ENCODE data around the gene ZNF488.

DNA sequence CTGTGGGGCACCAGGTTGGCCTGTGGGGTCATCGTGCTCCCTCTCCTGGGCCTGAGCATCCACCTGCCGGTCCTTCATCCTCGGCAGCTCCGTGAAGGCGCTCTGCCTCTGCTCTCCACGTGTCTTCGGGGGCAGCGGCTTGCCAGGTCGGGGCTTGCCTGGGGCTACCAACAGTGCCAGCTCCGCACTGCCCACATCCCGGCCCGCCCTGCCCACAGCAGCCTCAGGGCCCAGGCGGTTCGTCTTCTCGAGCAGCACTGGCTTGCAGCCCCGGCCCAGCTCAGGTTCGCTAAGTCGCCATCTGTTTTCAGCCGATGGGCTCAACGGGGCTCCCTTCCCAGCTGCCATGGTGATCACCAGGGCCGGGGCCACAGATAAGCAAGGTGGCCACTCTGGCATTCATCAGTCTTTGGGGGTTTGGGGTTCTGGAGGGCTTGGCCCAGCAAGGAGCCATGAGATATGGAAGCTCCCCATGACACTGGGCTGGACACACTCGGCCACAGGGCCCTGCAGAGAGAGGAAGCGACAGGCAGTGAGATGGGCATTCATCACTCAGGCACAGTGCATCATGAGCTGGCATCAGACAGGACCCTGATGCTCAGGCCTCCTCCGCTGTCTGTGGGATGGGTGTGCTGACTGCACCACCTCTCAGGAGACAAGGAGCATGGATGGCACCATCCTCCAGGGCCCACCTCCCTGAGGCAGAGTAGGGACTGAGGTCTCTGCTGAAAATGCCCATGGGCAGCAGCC, 15.5 kb downstream of the ZNF488 start:
- TF ChIP-seq, protein P1, sequence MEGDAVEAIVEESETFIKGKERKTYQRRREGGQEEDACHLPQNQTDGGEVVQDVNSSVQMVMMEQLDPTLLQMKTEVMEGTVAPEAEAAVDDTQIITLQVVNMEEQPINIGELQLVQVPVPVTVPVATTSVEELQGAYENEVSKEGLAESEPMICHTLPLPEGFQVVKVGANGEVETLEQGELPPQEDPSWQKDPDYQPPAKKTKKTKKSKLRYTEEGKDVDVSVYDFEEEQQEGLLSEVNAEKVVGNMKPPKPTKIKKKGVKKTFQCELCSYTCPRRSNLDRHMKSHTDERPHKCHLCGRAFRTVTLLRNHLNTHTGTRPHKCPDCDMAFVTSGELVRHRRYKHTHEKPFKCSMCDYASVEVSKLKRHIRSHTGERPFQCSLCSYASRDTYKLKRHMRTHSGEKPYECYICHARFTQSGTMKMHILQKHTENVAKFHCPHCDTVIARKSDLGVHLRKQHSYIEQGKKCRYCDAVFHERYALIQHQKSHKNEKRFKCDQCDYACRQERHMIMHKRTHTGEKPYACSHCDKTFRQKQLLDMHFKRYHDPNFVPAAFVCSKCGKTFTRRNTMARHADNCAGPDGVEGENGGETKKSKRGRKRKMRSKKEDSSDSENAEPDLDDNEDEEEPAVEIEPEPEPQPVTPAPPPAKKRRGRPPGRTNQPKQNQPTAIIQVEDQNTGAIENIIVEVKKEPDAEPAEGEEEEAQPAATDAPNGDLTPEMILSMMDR (IDR thresholded peaks at IDR 0.05), result no peak
- TF ChIP-seq POLR2A (IDR thresholded peaks at IDR 0.05) (no peak), POLR2AphosphoS5 (IDR thresholded peaks at IDR 0.05) (no peak)
